Activated naive CD4-positive, alpha-beta T cell treated with anti-CD3 and anti-CD28 coated beads, Interleukin-2, amount 50 U/mL, for 24 hours (primary cell): ENCODE data around the gene GPR156.
A peak's percentile ranks its signal among the peaks of the same experiment; 100 is the strongest.

Source experiments
- H3K27ac Mint-ChIP-seq: one replicate; pipeline ENCODE4 v1.8.0; 2021; ENCODE audit warnings: mild to moderate bottlenecking, mixed read lengths
- H3K27me3 Mint-ChIP-seq: one replicate; pipeline ENCODE4 v1.8.0; 2021; ENCODE audit warnings: mixed read lengths
- H3K36me3 Mint-ChIP-seq: one replicate; pipeline ENCODE4 v1.8.0; 2021; ENCODE audit warnings: mixed read lengths
- H3K4me1 Mint-ChIP-seq: one replicate; pipeline ENCODE4 v1.8.0; 2021; ENCODE audit warnings: mixed read lengths
- H3K4me3 Mint-ChIP-seq: one replicate; pipeline ENCODE4 v1.8.0; 2021; ENCODE audit warnings: mild to moderate bottlenecking, mixed read lengths
- H3K9me3 Mint-ChIP-seq: one replicate; pipeline ENCODE4 v1.8.0; 2021; ENCODE audit warnings: mixed read lengths

GPR156 gene

DNA sequence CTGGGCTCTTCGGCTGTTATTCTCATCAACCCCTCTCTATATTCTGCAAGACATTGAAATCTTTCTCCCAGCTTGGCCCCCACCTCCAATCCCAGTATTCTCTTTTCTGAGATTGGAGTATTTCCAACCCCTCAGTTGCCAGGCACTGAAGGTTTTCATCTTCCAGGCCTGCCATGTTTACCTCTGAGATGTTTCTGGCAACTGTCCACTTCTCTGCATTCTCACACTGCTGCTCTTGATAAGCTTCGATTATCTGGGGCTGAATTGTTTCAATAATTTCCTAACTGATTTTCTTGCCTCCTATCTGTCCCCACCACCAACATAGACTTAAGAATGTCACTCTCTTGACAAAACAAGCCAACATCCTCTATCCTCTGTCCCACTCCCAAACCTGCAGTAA is 1.4 kb upstream of the GPR156 start:
- Mint-ChIP-seq H3K4me3 (no peak overlapping the region), H3K36me3 (no peaks in the 10 kb centered on the region), H3K27me3 (peaks cover 35% of the 10 kb centered on the region), H3K27ac (no peak overlapping the region), H3K9me3 (no peaks in the 10 kb centered on the region), H3K4me1 (peaks cover 3% of the 10 kb centered on the region)

DNA sequence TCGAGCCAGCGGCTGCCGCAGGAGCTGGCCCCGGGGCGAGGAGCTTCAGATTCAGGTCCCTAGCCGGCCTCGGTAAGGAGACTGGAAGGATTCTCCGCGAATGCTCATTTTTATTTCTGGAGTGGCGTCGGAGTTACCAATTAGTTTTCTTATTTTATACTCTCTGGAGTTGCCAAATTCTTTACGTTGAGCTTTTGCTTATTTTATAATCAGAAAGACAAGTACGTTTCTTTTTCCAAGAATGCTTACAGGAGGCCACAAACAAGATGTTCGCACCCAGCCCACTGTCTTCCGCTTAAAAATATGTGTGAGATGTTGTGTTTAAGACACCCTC is 453 bp upstream of the GPR156 start:
- Mint-ChIP-seq H3K4me1 (peaks cover 3% of the 10 kb centered on the region), H3K36me3 (no peaks in the 10 kb centered on the region), H3K27me3 (peaks cover 42% of the 10 kb centered on the region), H3K27ac (no peak overlapping the region), H3K9me3 (no peaks in the 10 kb centered on the region), H3K4me3 (no peak overlapping the region)

DNA sequence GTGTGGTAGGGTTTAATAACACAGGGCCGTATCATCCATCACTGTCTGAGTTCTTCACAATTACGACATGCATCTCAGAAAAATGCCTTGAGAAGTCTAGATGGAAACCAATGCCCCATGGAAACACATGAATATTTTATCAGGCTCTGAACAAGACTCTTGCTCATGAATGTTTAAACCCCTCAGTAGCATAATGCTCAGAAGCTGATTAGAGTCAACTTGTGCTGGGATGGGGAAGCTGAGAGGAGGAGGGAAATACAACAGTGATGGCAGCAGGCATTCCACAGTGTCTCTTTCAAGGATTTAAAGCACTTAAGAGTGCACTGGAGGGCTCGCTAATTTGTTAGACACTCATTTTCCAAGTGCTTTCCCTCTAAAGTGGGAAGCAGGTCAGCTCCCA is 3.8 kb downstream of the GPR156 start:
- Mint-ChIP-seq H3K9me3 (no peaks in the 10 kb centered on the region), H3K4me3 (no peak overlapping the region), H3K27ac (no peak overlapping the region), H3K4me1 (peaks cover 3% of the 10 kb centered on the region), H3K36me3 (no peaks in the 10 kb centered on the region), H3K27me3 (peaks cover 52% of the 10 kb centered on the region)

DNA sequence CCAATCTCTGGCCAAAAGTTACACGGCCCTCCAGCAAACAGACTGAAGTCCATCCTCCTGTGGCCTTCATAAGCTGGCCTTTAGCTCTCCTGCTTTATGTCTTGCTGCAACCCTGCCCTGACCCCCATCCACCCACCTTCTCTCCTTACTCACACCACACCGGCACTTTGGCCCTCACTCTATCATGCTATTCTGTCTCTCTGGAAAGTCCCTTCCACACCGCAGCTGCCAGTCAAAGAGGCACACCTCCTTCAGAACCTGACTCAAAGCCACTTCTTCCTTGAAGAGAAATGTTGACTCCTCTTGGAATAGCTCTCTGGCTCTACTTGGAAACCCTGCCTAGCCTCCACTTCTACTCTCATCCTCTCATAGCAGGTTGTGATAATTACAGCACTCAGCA is 4.5 kb downstream of the GPR156 start:
- H3K9me3 Mint-ChIP-seq, result no peaks in the 10 kb centered on the region
- H3K27me3 Mint-ChIP-seq, result peaks cover 49% of the 10 kb centered on the region
- no peaks in the 10 kb centered on the region for H3K36me3 Mint-ChIP-seq
- H3K4me1 Mint-ChIP-seq, result peaks cover 3% of the 10 kb centered on the region
- no peak overlapping the region for H3K4me3 Mint-ChIP-seq
- H3K27ac Mint-ChIP-seq, result no peak overlapping the region

DNA sequence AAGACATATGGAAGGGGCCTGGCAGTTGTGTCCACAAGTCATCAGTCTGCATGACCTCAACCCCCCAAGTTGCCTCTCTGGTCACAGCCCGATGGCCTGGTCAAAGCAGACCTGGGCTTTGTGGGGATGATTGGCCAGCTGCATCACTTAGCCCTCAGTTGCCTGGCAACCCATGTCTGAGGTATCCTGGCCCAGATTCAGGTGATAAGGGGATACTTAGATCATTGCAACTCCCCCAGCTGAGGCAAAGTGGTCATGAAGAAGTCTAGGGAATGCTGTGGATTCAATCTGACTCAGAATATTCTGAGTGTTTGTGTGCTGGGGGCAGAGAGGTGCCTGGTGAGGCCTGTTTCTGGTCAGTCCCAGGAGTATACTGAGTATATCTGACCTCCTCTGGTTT is 5.0 kb downstream of the GPR156 start:
- Mint-ChIP-seq H3K36me3 (no peaks in the 10 kb centered on the region), H3K27me3 (peaks cover 48% of the 10 kb centered on the region), H3K4me1 (peaks cover 3% of the 10 kb centered on the region), H3K4me3 (no peak overlapping the region), H3K9me3 (no peaks in the 10 kb centered on the region), H3K27ac (no peak overlapping the region)

DNA sequence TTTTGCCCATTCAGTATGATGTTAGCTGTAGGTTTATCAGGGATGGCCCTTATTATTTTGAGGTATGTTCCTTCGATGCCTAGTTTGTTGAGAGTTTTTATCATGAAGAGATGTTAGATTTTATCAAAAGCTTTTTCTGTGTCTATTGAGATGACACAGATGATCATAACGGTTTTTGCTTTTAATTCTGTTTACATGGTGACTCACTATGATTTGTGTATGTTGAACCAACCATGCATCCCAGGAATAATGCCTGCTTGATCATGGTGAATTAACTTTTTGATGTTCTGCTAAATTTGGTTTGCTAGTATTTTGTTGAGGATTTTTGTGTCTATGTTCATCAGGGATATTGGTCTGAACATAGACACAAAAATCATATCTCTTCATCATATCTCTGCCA is 8.3 kb downstream of the GPR156 start:
- Mint-ChIP-seq H3K36me3 (no peaks in the 10 kb centered on the region), H3K9me3 (no peaks in the 10 kb centered on the region), H3K27me3 (peaks cover 34% of the 10 kb centered on the region), H3K4me3 (no peak overlapping the region), H3K4me1 (no peaks in the 10 kb centered on the region), H3K27ac (no peak overlapping the region)

DNA sequence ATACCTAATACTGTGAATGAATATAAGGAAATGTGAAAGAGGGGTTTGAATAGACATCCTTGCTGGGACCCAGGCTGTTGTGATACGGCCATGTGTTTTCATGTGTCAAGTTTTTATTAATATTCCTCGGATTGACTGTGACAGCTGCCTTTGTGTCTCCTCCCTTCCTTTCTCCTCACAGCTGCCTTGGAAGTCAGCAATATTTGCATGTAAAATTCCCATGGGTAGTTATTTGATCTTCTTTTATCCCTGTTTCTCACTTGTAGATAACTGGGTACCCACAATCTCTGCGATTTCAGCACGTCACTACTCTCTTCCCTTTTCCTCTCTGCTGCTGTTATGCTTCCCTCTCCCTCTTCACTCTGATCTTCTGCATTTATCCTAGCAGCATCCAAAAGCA is 9.4 kb downstream of the GPR156 start:
- peak overlapping the region; percentile 25 for H3K27ac Mint-ChIP-seq
- H3K4me3 Mint-ChIP-seq, result no peak overlapping the region
- no peaks in the 10 kb centered on the region for H3K9me3 Mint-ChIP-seq
- peaks cover 23% of the 10 kb centered on the region for H3K27me3 Mint-ChIP-seq
- no peaks in the 10 kb centered on the region for H3K36me3 Mint-ChIP-seq
- no peaks in the 10 kb centered on the region for H3K4me1 Mint-ChIP-seq

DNA sequence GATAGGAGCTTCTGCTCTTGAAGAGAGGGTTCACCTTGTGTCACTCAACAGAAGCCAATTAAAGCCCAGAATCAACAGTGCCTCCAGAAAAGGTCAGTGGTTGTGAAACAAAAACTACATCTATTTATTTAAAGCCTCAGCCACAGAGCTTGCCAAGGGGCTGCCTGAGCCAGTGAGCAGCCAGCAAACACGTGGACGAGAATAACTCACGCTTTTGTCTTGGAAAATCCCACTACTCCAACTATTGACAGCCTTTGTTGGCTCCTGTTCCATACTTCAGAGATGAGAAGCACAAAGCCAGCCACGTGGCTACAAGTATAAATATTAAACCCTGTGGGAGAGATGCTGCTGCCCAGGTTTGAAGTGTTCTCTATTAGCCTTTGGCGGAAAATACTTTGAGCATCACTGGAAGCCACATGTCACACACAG is 10.3 kb downstream of the GPR156 start:
- H3K9me3 Mint-ChIP-seq, result no peaks in the 10 kb centered on the region
- H3K36me3 Mint-ChIP-seq, result no peaks in the 10 kb centered on the region
- peaks cover 22% of the 10 kb centered on the region for H3K27me3 Mint-ChIP-seq
- H3K27ac Mint-ChIP-seq, result no peak overlapping the region
- H3K4me1 Mint-ChIP-seq, result no peaks in the 10 kb centered on the region
- H3K4me3 Mint-ChIP-seq, result no peak overlapping the region

DNA sequence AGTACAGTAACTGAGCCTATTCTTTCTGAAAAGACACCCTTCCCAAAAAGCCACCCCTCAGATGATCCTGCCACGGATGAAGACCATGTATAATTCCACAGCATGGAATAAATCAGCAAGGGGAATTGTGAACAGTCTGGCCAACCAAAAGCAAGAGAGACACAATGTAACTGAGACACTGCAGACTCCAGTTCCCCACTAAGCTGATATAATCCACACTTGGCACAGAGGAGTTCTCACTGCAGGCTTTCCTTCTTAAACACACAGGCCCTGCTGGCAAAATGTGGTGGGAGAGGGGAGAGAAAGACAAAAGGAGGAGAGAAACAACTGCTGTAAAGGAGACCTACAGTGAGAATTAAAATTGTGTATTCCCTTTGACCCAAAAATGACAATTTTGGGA is 12.7 kb downstream of the GPR156 start:
- Mint-ChIP-seq H3K9me3 (no peaks in the 10 kb centered on the region), H3K27me3 (peaks cover 12% of the 10 kb centered on the region), H3K4me3 (no peak overlapping the region), H3K27ac (no peak overlapping the region), H3K4me1 (no peaks in the 10 kb centered on the region), H3K36me3 (no peaks in the 10 kb centered on the region)

DNA sequence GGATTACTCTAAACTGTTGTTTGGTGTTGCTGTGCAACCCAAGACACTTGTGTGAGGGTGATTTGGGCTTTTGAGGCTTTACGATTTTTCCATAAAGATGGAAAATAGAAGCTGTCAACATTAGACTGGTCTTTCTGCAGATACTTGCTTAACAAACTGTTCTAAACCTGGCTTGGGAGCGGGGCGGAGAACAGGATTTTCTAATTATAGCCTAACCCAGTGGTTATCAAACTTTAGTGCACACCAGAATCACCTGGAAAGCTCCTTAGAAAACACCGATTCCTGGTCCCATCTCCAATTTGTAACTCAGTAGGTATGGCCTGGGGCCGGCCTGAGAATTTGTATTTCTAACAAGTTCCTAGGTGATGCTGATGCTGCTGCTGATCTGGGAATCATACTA is 19.0 kb downstream of the GPR156 start:
- H3K27ac Mint-ChIP-seq, result no peak overlapping the region
- H3K36me3 Mint-ChIP-seq, result no peaks in the 10 kb centered on the region
- no peaks in the 10 kb centered on the region for H3K4me1 Mint-ChIP-seq
- H3K4me3 Mint-ChIP-seq, result no peak overlapping the region
- no peaks in the 10 kb centered on the region for H3K9me3 Mint-ChIP-seq
- peaks cover 6% of the 10 kb centered on the region for H3K27me3 Mint-ChIP-seq

DNA sequence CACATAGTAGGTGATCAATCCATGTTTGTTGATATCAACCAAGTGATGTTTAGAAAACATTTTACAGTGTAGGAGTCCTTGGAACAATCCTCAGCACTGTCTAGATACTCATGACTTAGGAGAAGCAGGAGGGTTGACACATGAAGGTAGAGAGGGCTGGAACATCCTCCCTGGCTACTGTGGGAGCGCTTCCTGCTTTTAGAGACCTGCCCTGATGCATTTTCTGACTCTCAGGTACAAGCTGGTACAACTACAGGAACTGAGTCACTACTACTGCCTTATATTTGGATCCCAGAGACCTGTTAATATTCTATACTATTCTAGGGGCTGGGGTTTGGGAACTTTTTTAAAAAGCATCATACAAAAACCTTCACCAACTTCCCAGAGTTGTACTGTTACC is 20.1 kb downstream of the GPR156 start:
- no peaks in the 10 kb centered on the region for H3K36me3 Mint-ChIP-seq
- H3K4me1 Mint-ChIP-seq, result no peaks in the 10 kb centered on the region
- peaks cover 6% of the 10 kb centered on the region for H3K27me3 Mint-ChIP-seq
- no peak overlapping the region for H3K27ac Mint-ChIP-seq
- H3K9me3 Mint-ChIP-seq, result no peaks in the 10 kb centered on the region
- no peak overlapping the region for H3K4me3 Mint-ChIP-seq

DNA sequence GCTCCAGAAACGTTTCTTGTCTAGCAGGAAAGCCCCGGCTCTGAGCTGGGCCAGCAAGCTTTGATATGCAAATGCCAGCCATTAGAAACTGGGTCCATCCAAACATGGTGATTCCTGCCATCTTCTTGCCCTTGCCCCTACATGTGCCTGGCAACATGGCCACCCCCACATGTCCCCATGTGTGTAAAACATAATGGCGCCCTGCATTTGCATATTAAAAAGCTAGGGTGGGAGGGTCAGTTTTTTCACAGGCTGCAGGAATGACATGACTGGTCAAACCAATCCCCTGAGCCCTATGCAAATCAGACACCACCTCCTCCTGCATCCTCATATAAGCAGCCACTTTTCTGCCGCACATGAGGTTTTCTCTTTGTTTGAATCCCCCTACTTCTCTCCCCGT is 21.2 kb downstream of the GPR156 start:
- Mint-ChIP-seq H3K9me3 (no peaks in the 10 kb centered on the region), H3K27me3 (peaks cover 6% of the 10 kb centered on the region), H3K4me3 (no peak overlapping the region), H3K27ac (no peak overlapping the region), H3K36me3 (no peaks in the 10 kb centered on the region), H3K4me1 (no peaks in the 10 kb centered on the region)

DNA sequence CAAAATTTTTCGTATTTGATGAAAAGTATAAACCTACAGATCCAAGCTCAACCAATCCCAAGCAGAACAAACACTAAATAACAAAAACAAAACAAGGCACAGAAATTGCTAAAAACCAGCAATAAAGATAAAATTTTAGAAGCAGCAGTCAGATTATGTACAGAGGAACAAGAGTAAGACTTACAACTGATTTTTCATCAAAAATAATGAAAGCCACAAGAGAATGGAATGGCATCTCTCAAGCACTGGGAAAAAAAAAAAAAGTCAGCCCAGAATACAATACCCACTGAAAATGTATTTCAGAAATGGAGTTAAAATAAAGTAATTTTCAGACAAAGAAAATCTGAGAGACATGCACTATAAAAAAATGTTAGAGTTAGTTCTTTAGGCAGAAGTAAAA is 27.0 kb downstream of the GPR156 start:
- H3K4me3 Mint-ChIP-seq, result no peak overlapping the region
- peaks cover 1% of the 10 kb centered on the region for H3K36me3 Mint-ChIP-seq
- peaks cover 6% of the 10 kb centered on the region for H3K9me3 Mint-ChIP-seq
- H3K27me3 Mint-ChIP-seq, result peaks cover 17% of the 10 kb centered on the region
- no peak overlapping the region for H3K27ac Mint-ChIP-seq
- H3K4me1 Mint-ChIP-seq, result no peaks in the 10 kb centered on the region

DNA sequence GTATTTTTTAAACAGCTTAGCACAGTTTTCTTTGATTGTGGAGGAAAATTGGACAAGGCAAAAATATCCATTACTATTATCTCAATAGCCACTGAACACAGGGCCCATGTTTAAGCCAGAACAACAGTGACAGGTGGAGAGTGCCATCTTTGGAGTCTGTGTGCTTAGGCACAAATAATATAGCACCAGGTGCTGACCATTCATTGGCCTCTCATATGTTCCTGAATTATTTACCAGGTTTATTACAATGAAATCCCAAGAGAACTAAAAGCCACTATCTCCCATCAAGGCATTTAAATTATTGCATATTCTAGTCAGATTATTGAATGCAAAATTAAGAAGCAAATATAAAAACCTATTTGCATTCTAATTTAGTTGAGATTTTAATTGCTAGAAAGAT is 39.6 kb downstream of the GPR156 start:
- no peak overlapping the region for H3K4me3 Mint-ChIP-seq
- no peak overlapping the region for H3K27ac Mint-ChIP-seq
- no peaks in the 10 kb centered on the region for H3K36me3 Mint-ChIP-seq
- peaks cover 14% of the 10 kb centered on the region for H3K27me3 Mint-ChIP-seq
- no peaks in the 10 kb centered on the region for H3K9me3 Mint-ChIP-seq
- H3K4me1 Mint-ChIP-seq, result no peaks in the 10 kb centered on the region

DNA sequence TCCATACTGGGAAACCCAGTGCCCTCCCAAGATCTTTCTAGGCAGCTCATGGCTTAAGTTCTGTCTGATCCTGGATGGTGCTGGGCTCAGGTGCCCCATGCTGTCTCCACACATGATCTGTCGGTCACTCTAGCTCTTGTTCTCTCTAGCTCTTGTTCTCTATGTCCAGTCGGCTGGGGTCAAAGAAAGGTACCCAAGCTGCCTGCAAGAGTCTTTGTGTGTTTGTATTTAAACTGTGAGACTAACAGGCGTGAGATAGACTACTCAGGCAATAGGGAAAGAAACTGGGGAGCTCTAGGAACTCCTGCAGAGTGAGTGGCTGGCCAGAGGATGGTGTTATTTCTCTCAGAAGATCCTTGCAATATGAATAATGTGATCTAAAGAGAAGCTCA is 40.2 kb downstream of the GPR156 start:
- no peaks in the 10 kb centered on the region for H3K36me3 Mint-ChIP-seq
- peaks cover 11% of the 10 kb centered on the region for H3K27me3 Mint-ChIP-seq
- no peak overlapping the region for H3K27ac Mint-ChIP-seq
- no peaks in the 10 kb centered on the region for H3K9me3 Mint-ChIP-seq
- no peaks in the 10 kb centered on the region for H3K4me1 Mint-ChIP-seq
- H3K4me3 Mint-ChIP-seq, result no peak overlapping the region

DNA sequence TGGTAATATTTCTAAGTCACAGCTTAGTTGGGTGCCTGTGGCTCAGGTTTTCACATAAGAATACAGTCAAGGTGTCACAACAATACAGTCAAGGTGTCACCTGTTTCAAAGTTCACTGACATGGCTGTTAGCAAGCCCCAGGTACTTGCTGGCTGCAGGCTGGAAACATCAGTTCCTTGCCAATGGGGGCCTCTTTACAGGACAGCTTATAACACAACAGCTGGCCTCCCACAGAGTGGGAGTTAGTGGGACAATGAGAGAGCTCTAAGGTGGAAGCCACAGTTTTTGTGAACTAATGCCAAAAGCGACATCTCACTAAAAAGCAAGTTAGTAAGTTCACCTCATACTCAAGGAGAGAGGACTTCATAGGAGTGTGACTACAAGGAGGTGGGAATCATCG is 45.4 kb downstream of the GPR156 start:
- Mint-ChIP-seq H3K36me3 (no peaks in the 10 kb centered on the region), H3K27ac (no peak overlapping the region), H3K4me1 (no peaks in the 10 kb centered on the region), H3K4me3 (no peak overlapping the region), H3K9me3 (no peaks in the 10 kb centered on the region), H3K27me3 (peaks cover 11% of the 10 kb centered on the region)

DNA sequence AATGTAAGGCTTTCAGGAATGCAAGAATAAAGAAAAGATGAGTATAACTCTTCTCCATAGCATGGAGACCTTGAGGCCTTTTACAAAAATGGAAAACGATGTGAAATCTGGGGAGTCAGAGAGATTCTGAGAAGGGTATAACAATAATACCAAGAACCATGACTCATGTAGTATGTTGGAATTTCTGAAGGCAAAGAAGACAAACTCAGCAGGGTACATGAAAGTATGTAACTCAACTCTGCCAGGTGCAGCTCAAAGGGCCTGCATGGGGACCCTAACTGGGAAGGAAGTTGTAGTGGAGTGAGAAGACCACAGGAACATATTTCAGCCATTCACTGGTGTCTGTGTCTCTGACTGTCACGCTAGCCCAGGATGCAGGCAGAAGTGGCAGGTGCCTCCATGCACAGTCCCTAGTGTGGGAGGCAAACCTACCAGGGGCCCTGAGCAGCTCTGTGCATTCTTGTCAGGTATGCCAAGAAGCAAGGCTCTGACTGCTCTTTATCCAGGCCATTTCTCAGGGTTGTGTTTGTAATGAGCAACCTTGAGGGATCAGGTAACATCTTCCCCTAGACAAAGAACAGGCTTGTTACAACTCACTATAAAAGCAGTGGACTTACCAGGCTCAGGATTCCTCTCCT is 57.2 kb downstream of the GPR156 start:
- Mint-ChIP-seq H3K4me1 (no peaks in the 10 kb centered on the region), H3K4me3 (no peak overlapping the region), H3K27me3 (no peaks in the 10 kb centered on the region), H3K9me3 (no peaks in the 10 kb centered on the region), H3K27ac (no peak overlapping the region), H3K36me3 (no peaks in the 10 kb centered on the region)
